ENCODE data around the gene VSTM1. TPM values are rescaled to one million over a fixed set of nuclear protein-coding genes. Genes with fewer than 3 reads are reported as not detected.
"Not testable (repeated sequence)": the region's sequence is repeated elsewhere in the genome, so short reads cannot be mapped to it uniquely, and the experiment has no call there.

Gene VSTM1
- total RNA-seq, 1 experiment from 2014 or later = 0.59 TPM

GRCh38 chr19:54040003-54040402, 23.7 kb downstream of the VSTM1 start:
- DNase-seq = no peak
- TF ChIP-seq EZH2 (IDR thresholded peaks at IDR 0.05; ENCODE audit: low read depth) (no peak), CTCF (conservative IDR thresholded peaks at IDR 0.05) (no peak)
- Histone ChIP-seq H3K27ac (no peak overlapping the region), H3F3A (ENCODE audit: insufficient read depth, low read depth) (peaks cover 7% of the 10 kb centered on the region; the same call in 1 of the 2 replicates), H3K36me3 (ENCODE audit: low read depth) (no peaks in the 10 kb centered on the region), H4K20me1 (ENCODE audit: insufficient read depth) (no peaks in the 10 kb centered on the region), H2AFZ (no peak overlapping the region), H3K4me2 (no peak overlapping the region), H3K79me2 (ENCODE audit: low read depth) (no peaks in the 10 kb centered on the region), H3K9me2 (ENCODE audit: insufficient read depth) (no peaks in the 10 kb centered on the region), H3K4me3 (no peak overlapping the region), H3K4me1 (replicated peaks; ENCODE audit: insufficient read depth) (peaks cover 15% of the 10 kb centered on the region), H3K9me3 (ENCODE audit: insufficient read depth, low read depth) (no peaks in the 10 kb centered on the region), H3K27me3 (ENCODE audit: insufficient read depth, low read depth) (0 out of 2 replicates have a peak, but pooled peaks cover 5% of the 10 kb centered on the region)
- intact Hi-C loops (cut with micrococcal nuclease; ENCODE audit: unreplicated experiment) = no loop called here
- BruUV-seq (replicated peaks) = no TSS peak
- ChIA-PET POLR2A (ENCODE audit: unreplicated experiment) (no interaction called here), CTCF (interaction anchor here (1.0 kb wide), 1 partner anchor 10 kb away, joined by 3 read pairs; no protein-coding TSS in a partner anchor)

GRCh38 chr19:54036542-54036941, 27.2 kb downstream of the VSTM1 start:
- POLR2A ChIA-PET (ENCODE audit: unreplicated experiment); H3K79me2 ChIP-seq (ENCODE audit: low read depth); BruUV-seq (replicated peaks); CTCF ChIA-PET; H3K27me3 ChIP-seq (ENCODE audit: insufficient read depth, low read depth); H3K9me3 ChIP-seq (ENCODE audit: insufficient read depth, low read depth); H3K9me2 ChIP-seq (ENCODE audit: insufficient read depth); H3K4me3 ChIP-seq; H3F3A ChIP-seq (ENCODE audit: insufficient read depth, low read depth); H4K20me1 ChIP-seq (ENCODE audit: insufficient read depth); DNase-seq; H3K4me2 ChIP-seq; H3K27ac ChIP-seq; H3K36me3 ChIP-seq (ENCODE audit: low read depth); H2AFZ ChIP-seq: not testable (repeated sequence)
- peaks cover 14% of the 10 kb centered on the region for H3K4me1 ChIP-seq (replicated peaks; ENCODE audit: insufficient read depth)
- intact Hi-C loops (cut with micrococcal nuclease; ENCODE audit: unreplicated experiment) = loop anchor here (10.0 kb wide), 1 partner anchor 842 kb away; the partner anchor contains the start of gene ZNF665

GRCh38 chr19:54035215-54036178, 28.2 kb downstream of the VSTM1 start:
- no peaks in the 10 kb centered on the region for H3K36me3 ChIP-seq (ENCODE audit: low read depth)
- no peaks in the 10 kb centered on the region for H3K79me2 ChIP-seq (ENCODE audit: low read depth)
- H3K27ac ChIP-seq = peak overlapping the region; percentile 36
- peak; percentile 32 to 75 for DNase-seq
- intact Hi-C loops (cut with micrococcal nuclease; ENCODE audit: unreplicated experiment) = loop anchor here (10.0 kb wide), 1 partner anchor 841 kb away; the partner anchor contains the start of gene ZNF665
- no TSS peak for BruUV-seq (replicated peaks)
- ChIA-PET POLR2A (ENCODE audit: unreplicated experiment) (interaction anchor here (0.6 to 0.7 kb wide), 3 partner anchors 60 to 228 kb away, joined by 4 to 9 read pairs (median 7); no protein-coding TSS in a partner anchor), CTCF (interaction anchor here (0.6 kb wide), 1 partner anchor 11 kb away, joined by 3 read pairs; no protein-coding TSS in a partner anchor)
- no peaks in the 10 kb centered on the region for H3K9me3 ChIP-seq (ENCODE audit: insufficient read depth, low read depth)
- H3K4me2 ChIP-seq = peak overlapping the region; percentile 42
- H3K4me1 ChIP-seq (replicated peaks; ENCODE audit: insufficient read depth) = peaks cover 21% of the 10 kb centered on the region
- TF ChIP-seq EZH2 (IDR thresholded peaks at IDR 0.05; ENCODE audit: low read depth) = no peak
- TF ChIP-seq CTCF (conservative IDR thresholded peaks at IDR 0.05) = no peak
- H4K20me1 ChIP-seq (ENCODE audit: insufficient read depth) = no peaks in the 10 kb centered on the region
- 0 out of 2 replicates have a peak overlapping the region, but pooled peaks have one; percentile 59 for H2AFZ ChIP-seq
- peaks cover 8% of the 10 kb centered on the region for H3F3A ChIP-seq (ENCODE audit: insufficient read depth, low read depth)
- H3K4me3 ChIP-seq = no peak overlapping the region
- H3K9me2 ChIP-seq (ENCODE audit: insufficient read depth) = no peaks in the 10 kb centered on the region
- no peaks in the 10 kb centered on the region for H3K27me3 ChIP-seq (ENCODE audit: insufficient read depth, low read depth)
